ENCODE results near the gene CYP19A1.

The CYP19A1 gene

GRCh38 chr15:51371266-51371665, 32.9 kb upstream of the CYP19A1 start:
- no peak for DNase-seq (ENCODE audit: low read depth)
- H3K4me3 ChIP-seq (ENCODE audit: low read depth, low read length) = no peak overlapping the region
- no peak for TF ChIP-seq CTCF (IDR thresholded peaks at IDR 0.05; ENCODE audit: insufficient read depth, low read depth, low read length, missing control alignments)

GRCh38 chr15:51369451-51369761, 31.0 kb upstream of the CYP19A1 start:
- no peak for TF ChIP-seq CTCF (IDR thresholded peaks at IDR 0.05; ENCODE audit: insufficient read depth, low read depth, low read length, missing control alignments)
- DNase-seq (ENCODE audit: low read depth) = peak; percentile 45

GRCh38 chr15:51368751-51369450, 30.5 kb upstream of the CYP19A1 start:
- DNase-seq (ENCODE audit: low read depth) = no peak
- TF ChIP-seq CTCF (IDR thresholded peaks at IDR 0.05; ENCODE audit: insufficient read depth, low read depth, low read length, missing control alignments) = no peak
- H3K4me3 ChIP-seq (ENCODE audit: low read depth, low read length) = no peak overlapping the region

More at GRCh38 chr15:51369451-51369761, 31.0 kb upstream of the CYP19A1 start:
- H3K4me3 ChIP-seq (ENCODE audit: low read depth, low read length) = no peak overlapping the region

GRCh38 chr15:51368307-51368706, 29.9 kb upstream of the CYP19A1 start:
- DNase-seq (ENCODE audit: low read depth) = no peak
- no peak for TF ChIP-seq CTCF (IDR thresholded peaks at IDR 0.05; ENCODE audit: insufficient read depth, low read depth, low read length, missing control alignments)
- H3K4me3 ChIP-seq (ENCODE audit: low read depth, low read length) = no peak overlapping the region

GRCh38 chr15:51367322-51367976, 29.1 kb upstream of the CYP19A1 start:
- no peak overlapping the region for H3K4me3 ChIP-seq (ENCODE audit: low read depth, low read length)
- DNase-seq (ENCODE audit: low read depth) = no peak
- no peak for TF ChIP-seq CTCF (IDR thresholded peaks at IDR 0.05; ENCODE audit: insufficient read depth, low read depth, low read length, missing control alignments)

GRCh38 chr15:51366920-51367319, 28.5 kb upstream of the CYP19A1 start:
- no peak for DNase-seq (ENCODE audit: low read depth)
- H3K4me3 ChIP-seq (ENCODE audit: low read depth, low read length) = no peak overlapping the region
- no peak for TF ChIP-seq CTCF (IDR thresholded peaks at IDR 0.05; ENCODE audit: insufficient read depth, low read depth, low read length, missing control alignments)

- no peak overlapping the region for H3K4me3 ChIP-seq (ENCODE audit: low read depth, low read length)
- no peak for DNase-seq (ENCODE audit: low read depth)
These were observed 27.7 kb upstream of the CYP19A1 start for GRCh38 chr15:51366071-51366470.

More at GRCh38 chr15:51366071-51366470, 27.7 kb upstream of the CYP19A1 start:
- no peak for TF ChIP-seq CTCF (IDR thresholded peaks at IDR 0.05; ENCODE audit: insufficient read depth, low read depth, low read length, missing control alignments)
